Non-pigmented ciliary epithelial cell (primary cell): Measurements from ENCODE around the gene ARPC1A.
"Not testable (repeated sequence)": the region's sequence is repeated elsewhere in the genome, so short reads cannot be mapped to it uniquely, and the experiment has no call there.

Source experiments
- DNase-seq: peaks from one replicate; pipeline ENCODE4 v3.0.0-alpha.2; 2010; ENCODE audit warnings: low read depth

The ARPC1A gene

GRCh38 chr7:99325592-99326407 lies at the start of gene ARPC1A:
ARPC1A (plus strand) TSS chr7:99325898; CDS start chr7:99333354, 7,456 bp downstream.
- DNase-seq, result peak; percentile 63

- DNase-seq, result no peak
These were observed 47.5 kb upstream of the ARPC1A start for GRCh38 chr7:99278180-99278579.

DNA sequence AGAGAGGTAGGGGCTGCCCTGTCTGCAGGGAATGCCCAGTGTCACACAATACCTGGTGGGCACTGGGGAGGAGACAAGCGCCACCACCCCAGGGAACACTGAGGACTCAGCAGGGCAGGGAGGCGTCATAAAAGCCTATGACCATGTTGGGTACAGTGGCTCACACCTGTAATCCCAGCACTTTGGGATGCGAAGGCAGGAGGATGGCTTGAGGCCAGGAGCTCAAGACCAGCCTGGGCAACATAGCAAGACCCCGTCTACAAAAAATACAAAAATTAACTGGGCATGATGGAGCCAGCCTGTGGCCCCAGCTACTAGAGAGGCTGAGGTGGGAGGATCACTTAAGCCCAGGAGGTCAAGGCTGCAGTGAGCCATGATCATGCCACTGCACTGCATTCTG lies 41.5 kb upstream of the ARPC1A start:
- DNase-seq, result not testable (repeated sequence)

DNA sequence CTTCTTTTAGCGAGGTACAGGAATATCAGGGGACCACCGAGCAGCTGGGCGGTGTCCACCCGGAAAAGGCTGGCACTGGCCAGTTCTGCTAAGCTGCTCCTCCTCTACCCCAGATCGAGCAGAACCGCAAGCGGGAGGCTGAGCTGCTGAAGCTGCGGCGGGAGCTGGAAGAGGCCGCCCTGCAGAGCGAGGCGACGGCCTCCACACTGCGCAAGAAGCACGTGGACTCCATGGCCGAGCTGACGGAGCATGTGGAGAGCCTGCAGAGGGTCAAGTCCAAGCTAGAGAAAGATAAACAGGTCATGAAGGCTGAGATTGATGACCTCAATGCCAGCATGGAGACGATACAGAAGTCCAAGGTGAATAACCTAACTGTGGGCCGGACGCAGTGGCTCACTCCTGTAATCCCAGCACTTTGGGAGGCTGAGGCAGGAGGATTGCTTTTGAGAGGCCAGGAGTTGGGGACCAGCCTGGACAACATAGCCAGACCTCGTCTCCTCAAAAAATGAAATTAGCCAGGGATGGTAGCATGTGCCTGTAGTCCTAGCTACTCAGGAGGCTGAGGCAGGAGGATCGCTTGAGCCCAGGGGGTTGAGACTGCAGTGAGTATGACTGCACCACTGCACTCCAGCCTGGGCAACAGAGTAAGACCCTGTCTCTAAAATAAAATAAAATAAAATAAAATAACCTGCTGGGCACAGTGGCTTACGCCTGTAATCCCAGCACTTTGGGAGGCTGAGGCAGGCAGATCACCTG lies 37.7 kb upstream of the ARPC1A start:
- no peak for DNase-seq

DNA sequence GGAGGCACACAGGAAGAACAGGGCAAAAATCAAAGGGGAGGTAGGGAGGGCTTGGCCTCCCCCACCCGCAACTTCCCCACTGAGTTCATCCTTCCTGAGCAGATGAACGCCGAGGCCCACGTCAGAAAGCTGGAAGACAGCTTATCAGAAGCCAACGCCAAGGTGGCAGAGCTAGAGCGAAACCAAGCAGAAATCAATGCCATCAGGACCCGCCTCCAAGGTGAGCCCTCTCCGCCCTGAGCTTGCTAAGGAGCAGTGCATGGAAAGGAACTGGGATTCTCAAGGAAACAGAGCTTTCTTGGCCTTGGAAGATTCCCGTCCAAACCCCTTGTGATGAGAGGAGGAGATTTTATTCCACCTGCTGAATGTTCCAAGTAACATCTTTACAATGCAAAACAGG lies 36.5 kb upstream of the ARPC1A start:
- no peak for DNase-seq

DNA sequence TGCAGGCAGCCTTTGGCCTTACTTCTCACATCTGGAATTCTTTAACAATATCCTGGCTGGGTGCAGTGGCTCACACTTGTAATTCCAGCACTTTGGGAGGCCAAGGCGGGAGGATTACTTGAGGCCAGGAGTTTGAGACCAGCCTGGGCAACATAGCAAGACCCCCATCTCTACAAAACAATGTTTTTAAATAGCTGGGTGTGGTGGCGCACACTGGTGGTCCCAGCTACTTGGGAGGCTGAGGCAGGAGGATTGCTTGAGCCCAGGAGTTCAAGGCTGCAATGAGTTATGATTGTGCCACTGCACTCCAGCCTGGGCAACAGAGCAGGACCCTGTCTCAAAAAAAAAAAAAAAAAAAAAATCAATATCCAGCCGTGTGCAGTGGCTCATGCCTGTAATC lies 35.5 kb upstream of the ARPC1A start:
- DNase-seq, result not testable (repeated sequence)

DNA sequence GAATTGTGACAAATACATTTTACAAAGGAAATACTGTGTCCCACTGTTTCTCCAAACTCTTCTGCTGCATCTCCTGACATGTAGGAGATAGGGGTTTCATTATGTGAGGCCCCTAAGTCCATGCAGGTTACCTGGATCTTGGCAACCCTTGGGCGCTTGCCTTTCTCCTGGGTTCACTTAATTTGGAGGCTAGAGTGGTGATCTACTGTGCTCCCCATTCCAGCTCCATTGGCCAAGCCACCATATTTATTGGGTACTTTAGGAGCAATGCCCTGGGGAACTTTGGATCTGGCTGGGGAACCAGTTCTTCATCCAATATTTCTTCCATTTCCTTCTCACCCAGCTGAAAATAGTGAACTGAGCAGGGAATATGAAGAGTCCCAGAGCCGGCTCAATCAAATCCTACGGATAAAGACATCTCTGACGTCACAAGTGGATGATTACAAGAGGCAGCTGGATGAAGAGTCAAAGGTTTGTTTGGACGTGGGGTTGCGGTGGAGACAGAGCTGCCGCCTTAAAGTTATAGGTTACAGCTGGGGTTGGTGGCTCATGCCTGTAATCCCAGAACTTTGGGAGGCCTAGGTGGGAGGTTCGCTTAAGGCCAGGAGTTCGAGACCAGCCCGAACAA lies 34.6 kb upstream of the ARPC1A start:
- DNase-seq, result no peak

- no peak for DNase-seq
These were observed 33.6 kb upstream of the ARPC1A start for GRCh38 chr7:99292127-99292526.

DNA sequence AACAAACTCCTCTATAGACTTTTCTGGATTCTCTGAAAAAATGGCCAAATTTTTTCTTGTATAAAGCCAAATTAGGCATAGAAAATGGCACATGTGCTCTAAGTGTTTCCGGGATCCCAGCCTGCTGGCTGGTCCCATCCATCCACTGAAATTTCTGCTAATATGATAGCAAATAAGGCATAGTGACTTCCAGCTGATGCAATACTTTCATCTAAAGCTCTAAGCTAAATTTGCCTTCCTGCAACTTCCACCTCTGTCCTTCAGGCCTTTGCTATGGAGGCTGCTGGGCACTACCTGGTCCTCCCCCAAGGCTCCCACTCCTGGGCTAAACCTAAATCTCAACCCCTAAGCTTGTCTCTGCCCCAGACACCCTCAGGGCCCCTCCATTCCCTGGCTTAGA lies 32.5 kb upstream of the ARPC1A start:
- no peak for DNase-seq

DNA sequence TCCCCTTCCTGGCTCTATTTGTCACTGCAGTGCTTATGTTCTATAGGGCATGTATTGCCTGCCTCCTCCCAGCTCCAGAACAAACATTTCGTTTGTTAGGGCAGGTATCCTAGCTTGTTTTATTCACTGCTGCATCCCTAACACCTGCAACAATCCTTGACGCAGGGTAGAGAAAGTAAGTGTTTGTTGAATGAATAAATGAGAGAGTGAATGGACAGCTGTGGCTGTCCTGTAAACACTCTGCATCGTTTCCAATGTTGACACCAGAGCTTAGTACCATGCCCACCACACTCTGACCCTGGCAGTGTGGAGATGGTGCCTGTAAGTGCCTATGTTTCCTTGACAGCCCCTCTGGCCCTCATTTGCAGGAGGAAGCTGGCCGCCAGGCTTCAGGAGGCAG lies 32.0 kb upstream of the ARPC1A start:
- no peak for DNase-seq

DNA sequence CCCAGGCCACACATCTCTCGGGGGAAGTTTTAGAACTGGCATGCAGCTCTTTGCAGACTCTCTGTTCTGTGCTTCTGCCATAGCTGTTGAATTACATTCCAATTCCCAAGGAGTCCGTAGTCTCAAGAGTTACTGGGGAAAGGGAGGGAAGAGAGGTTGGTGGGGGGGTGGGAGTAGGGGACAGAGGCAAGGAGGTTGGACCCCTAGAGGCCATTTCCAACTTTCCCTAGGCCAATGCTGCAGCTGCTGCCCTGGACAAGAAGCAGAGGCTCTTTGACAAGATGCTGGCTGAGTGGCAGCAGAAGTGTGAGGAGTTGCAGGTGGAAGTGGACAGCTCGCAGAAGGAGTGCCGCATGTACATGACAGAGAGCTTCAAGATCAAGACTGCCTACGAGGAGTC lies 29.2 kb upstream of the ARPC1A start:
- DNase-seq, result no peak

DNA sequence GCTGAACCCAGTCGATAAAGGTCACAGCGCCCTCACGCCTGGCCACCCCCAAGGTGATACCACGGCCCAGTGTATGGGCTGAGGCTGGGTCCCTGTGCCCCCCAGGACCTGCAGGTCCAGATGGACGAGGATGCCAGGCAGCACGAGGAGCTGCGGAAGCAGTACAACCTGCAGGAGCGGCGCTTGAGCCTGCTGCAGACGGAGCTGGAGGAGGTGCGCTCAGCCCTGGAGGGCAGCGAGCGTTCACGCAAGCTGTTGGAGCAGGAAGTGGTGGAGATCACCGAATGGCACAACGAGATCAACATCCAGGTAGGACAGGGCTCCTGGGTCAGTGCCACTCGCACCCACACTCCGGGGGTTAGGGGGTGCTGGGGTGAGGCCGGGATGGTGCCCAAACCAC lies 24.2 kb upstream of the ARPC1A start:
- no peak for DNase-seq

DNA sequence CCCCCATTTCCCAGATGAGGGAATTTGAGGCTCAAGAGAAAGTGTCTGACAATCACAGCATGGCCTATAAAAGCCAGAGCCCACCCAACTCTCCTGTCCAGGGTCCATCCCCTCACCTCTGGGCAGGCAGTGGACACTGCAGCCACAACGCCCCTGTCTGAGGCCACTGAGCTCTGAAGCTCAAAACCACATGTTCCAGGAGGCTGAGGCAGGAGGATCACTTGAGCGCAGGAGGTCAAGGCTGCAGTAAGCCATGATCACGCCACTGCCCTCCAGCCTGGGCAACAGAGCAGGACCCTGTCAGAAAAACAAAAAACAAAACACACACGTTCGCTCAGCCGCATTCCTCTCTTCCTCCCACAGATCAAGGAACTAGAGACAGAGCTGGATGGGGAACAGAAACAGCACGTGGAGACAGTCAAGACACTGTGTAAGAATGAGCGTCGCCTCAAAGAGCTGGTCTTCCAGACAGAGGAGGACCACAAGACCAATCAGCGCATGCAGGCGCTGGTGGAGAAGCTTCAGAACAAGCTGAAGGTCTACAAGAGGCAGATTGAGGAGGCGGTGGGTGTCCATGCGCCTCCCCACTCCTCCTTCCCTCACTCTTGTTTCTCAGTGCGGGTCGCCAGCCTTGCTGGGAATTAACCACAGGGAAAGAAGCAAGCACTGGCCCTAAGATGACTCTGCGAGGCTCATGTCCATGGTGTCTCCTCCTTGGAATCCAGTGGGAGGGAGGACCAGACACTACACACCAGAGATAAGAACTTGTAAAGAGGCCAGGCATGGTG lies 20.0 kb upstream of the ARPC1A start:
- no peak for DNase-seq

- DNase-seq, result no peak
These were observed 17.1 kb upstream of the ARPC1A start for GRCh38 chr7:99308461-99309074.

DNA sequence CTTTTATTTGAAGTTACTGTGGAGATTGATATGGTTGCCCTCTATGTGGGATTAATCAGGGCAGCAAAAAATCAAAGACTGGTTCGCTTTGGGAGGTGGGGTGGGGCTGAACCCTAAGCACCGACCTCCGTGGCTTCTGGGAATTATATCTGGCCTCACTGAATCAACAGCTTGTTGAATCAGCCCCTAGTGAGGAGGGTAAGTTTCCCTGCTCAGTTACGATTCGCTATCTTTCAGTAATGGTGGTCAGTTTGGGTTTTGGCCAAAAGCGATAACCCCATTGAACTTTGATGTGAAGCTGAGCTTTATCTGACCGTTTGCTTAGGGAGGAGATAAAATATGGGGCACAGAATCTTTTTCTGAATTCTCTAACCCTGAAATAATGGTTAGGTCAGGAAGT lies 16.6 kb upstream of the ARPC1A start:
- no peak for DNase-seq

DNA sequence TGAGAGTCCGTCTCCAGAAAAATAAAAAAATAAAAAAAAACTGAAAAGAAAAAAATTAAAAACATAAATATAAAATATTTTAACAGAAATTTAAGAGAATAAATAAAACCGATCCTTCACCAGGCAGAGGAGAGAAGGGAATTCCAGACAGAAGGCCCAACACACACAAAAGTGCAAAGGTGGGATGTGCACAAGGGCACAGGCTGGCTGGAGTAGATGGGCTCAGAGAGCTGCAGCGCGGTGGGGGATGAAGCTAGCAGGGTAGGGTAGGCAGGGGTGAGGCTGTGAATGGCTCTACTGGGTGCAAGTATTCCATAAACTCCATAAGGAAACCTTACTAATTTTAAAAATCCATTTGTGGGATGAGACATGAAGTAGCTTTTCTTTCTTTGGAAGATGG lies 15.7 kb upstream of the ARPC1A start:
- DNase-seq, result no peak

DNA sequence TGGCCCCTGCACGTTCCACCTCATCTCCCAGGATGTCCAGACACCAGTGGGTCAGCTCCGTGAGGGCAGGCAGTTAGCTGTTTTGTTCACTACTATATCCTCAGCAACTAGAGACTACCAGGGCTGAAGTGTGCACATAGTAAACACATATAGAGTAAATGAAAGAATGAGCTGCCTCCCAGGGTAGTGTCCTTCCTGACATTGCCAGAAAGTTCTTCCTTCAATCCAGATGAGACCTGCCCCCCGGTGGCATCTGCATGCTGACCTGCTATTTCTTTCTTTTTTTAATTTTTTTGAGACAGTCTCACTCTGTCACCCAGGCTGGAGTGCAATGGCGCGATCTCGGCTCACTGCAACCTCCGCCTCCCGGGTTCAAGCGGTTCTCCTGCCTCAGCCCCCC lies 14.0 kb upstream of the ARPC1A start:
- no peak for DNase-seq

- DNase-seq, result no peak
These were observed 13.1 kb upstream of the ARPC1A start for GRCh38 chr7:99312316-99313203.

- DNase-seq, result no peak
These were observed 12.5 kb upstream of the ARPC1A start for GRCh38 chr7:99313204-99313573.

- DNase-seq, result no peak
These were observed 11.2 kb upstream of the ARPC1A start for GRCh38 chr7:99314504-99314903.

DNA sequence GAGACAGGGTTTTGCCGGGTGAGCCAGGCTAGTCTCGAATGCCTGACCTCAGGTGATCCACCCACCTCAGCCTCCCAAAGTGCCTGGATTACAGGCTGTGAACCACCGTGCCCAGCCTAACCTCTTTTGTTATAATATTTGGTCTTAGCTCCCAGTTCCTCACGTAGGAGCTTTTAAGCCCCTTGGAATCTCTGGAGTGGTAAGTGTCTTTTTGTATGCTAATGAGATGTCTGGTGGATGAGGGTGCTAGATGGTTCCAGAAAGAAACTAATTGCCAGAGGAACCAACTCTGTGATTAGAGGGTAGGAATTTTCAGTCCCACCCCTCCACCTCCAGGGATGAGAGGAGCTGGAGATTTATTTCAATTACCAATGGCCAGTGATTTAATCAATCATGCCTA lies 5.3 kb upstream of the ARPC1A start:
- DNase-seq, result no peak
